GM21526 (cell line): ENCODE data around the gene COL4A4.

Source experiments
- ATAC-seq: cut with Tn5 transposase; IDR thresholded peaks from one replicate; pipeline ENCODE4 v1.9.1; 2021; ENCODE audit warnings: moderate library complexity; ENCODE audit not compliant: unreplicated experiment, low FRiP score

COL4A4 gene

GRCh38 chr2:226991663-226992062, 172.3 kb downstream of the COL4A4 start:
- no peak for ATAC-seq

- ATAC-seq = no peak
These were observed 178.4 kb downstream of the COL4A4 start for GRCh38 chr2:226985583-226985946.

- ATAC-seq = peak; percentile 92
These were observed 179.0 kb downstream of the COL4A4 start for GRCh38 chr2:226984750-226985582.

GRCh38 chr2:226983895-226984749, 179.9 kb downstream of the COL4A4 start:
- ATAC-seq = peak; percentile 10

GRCh38 chr2:226981791-226982326, 182.1 kb downstream of the COL4A4 start:
- no peak for ATAC-seq

- no peak for ATAC-seq
These were observed 185.0 kb downstream of the COL4A4 start for GRCh38 chr2:226979004-226979403.

- ATAC-seq = no peak
These were observed 185.7 kb downstream of the COL4A4 start for GRCh38 chr2:226978300-226978699.

GRCh38 chr2:226977775-226978190, 186.2 kb downstream of the COL4A4 start:
- no peak for ATAC-seq

GRCh38 chr2:226973816-226974215, 190.2 kb downstream of the COL4A4 start:
- no peak for ATAC-seq

GRCh38 chr2:226971770-226972169, 192.2 kb downstream of the COL4A4 start:
- peak; percentile 36 for ATAC-seq

- ATAC-seq = peak; percentile 45
These were observed 192.9 kb downstream of the COL4A4 start for GRCh38 chr2:226971084-226971483.

- peak; percentile 73 for ATAC-seq
These were observed 193.6 kb downstream of the COL4A4 start for GRCh38 chr2:226970362-226970761.

GRCh38 chr2:226969417-226970080, 194.5 kb downstream of the COL4A4 start:
- ATAC-seq = no peak

GRCh38 chr2:226965376-226965775, 198.6 kb downstream of the COL4A4 start:
- ATAC-seq = no peak

GRCh38 chr2:226963528-226963927, 200.5 kb downstream of the COL4A4 start:
- no peak for ATAC-seq

GRCh38 chr2:226962176-226962773, 201.7 kb downstream of the COL4A4 start:
- no peak for ATAC-seq

GRCh38 chr2:226959418-226959817, 204.6 kb downstream of the COL4A4 start:
- ATAC-seq = no peak

- ATAC-seq = no peak
These were observed 207.3 kb downstream of the COL4A4 start for GRCh38 chr2:226956659-226957058.

GRCh38 chr2:226953826-226954225, 210.2 kb downstream of the COL4A4 start:
- ATAC-seq = no peak

- ATAC-seq = no peak
These were observed 210.8 kb downstream of the COL4A4 start for GRCh38 chr2:226953206-226953605.
